Airway epithelial cell (primary cell): Measurements from ENCODE around the gene PAPPA. TPM values are rescaled to one million over a fixed set of nuclear protein-coding genes. Genes with fewer than 3 reads are reported as not detected.

Source experiments
- total RNA-seq: library from RNA; depleted of rRNA; stranded (reverse); fragments of >200 nt; gene quantifications from 2 replicates; pipeline ENCODE4 v1.2.3, GENCODE V29; 2015

PAPPA gene
- 0.74 and 1.3 TPM in 2 replicates for total RNA-seq

GRCh38 chr9:116153765-116154333 lies at the start of gene PAPPA:
Gene PAPPA, plus strand, starts transcription at chr9:116153791. Its CDS starts 382 bp downstream, at chr9:116154173.

